PC-3 (cell line): ENCODE data around the gene TSTD2.

Source experiments
- EZH2 ChIP-seq: fragments of 300-600 bp; sonication (generic); IDR thresholded peaks from one replicate; pipeline ENCODE4 v1.6.1; 2017; ENCODE audit warnings: antibody characterized with exemption, mild to moderate bottlenecking, low read length; ENCODE audit not compliant: unreplicated experiment
- TF ChIP-seq, protein P1 (sequence below): fragments of 300-600 bp; sonication (generic); conservative IDR thresholded peaks from 2 replicates; pipeline ENCODE4 v1.5.1; 2017; ENCODE audit warnings: antibody characterized with exemption, low read depth, mild to moderate bottlenecking, low read length

DNA sequence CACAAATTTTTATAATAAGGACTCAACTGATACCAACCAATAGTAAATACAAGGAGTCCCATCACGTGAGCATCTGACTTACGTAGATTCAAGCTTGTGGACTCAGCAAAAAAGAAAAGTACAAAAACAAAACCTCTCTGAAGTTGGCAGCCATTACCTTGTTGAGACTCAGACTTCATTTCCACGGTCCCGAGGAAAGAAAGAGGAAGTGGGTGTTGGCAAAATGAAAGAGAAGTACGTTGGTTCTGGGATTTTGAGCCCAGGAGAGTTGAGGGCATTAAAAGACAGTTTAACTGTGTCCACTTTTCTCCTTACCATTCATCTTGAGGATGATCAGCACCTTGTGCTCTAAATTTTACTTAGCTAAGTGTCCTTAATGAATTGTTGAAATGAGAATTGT lies 27.2 kb upstream of the TSTD2 start:
- TF ChIP-seq, protein P1, sequence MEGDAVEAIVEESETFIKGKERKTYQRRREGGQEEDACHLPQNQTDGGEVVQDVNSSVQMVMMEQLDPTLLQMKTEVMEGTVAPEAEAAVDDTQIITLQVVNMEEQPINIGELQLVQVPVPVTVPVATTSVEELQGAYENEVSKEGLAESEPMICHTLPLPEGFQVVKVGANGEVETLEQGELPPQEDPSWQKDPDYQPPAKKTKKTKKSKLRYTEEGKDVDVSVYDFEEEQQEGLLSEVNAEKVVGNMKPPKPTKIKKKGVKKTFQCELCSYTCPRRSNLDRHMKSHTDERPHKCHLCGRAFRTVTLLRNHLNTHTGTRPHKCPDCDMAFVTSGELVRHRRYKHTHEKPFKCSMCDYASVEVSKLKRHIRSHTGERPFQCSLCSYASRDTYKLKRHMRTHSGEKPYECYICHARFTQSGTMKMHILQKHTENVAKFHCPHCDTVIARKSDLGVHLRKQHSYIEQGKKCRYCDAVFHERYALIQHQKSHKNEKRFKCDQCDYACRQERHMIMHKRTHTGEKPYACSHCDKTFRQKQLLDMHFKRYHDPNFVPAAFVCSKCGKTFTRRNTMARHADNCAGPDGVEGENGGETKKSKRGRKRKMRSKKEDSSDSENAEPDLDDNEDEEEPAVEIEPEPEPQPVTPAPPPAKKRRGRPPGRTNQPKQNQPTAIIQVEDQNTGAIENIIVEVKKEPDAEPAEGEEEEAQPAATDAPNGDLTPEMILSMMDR, result no peak
- TF ChIP-seq EZH2, result no peak
